Brain microvascular endothelial cell (primary cell): ENCODE measurements around the gene CAMK1D.
"Not testable (repeated sequence)": the region's sequence is repeated elsewhere in the genome, so short reads cannot be mapped to it uniquely, and the experiment has no call there.

Experiments used
- DNase-seq: peaks from one replicate; pipeline ENCODE4 v3.0.0-alpha.2; 2020
- H3K27ac ChIP-seq: fragments of 250-450 bp; sonication (Bioruptor Pico); 2 replicates; pipeline ENCODE4 v1.5.1; 2020; ENCODE audit warnings: mild to moderate bottlenecking, moderate library complexity
- H3K27me3 ChIP-seq: fragments of 250-450 bp; sonication (Bioruptor Pico); replicated peaks from 2 replicates; pipeline ENCODE4 v1.5.1; 2020; ENCODE audit warnings: mild to moderate bottlenecking
- H3K36me3 ChIP-seq: fragments of 250-450 bp; sonication (Bioruptor Pico); replicated peaks from 2 replicates; pipeline ENCODE4 v1.5.1; 2020; ENCODE audit warnings: mild to moderate bottlenecking
- H3K4me3 ChIP-seq: 2 replicates; pipeline ENCODE4 v1.5.1; 2011; ENCODE audit warnings: low read depth, mild to moderate bottlenecking, control low read depth, low read length, moderate library complexity
- CTCF ChIP-seq: IDR thresholded peaks from 2 replicates; pipeline ENCODE4 v1.5.1; 2011; ENCODE audit warnings: low read depth, mild to moderate bottlenecking, moderate library complexity, low read length, control low read depth, inconsistent platforms; ENCODE audit errors: missing control alignments
- in situ Hi-C: cut with HindIII; loops from 2 replicates; pipeline ENCODE4 v1.10.0; 2017; ENCODE audit warnings: low sequenced_read_pairs, low pct_ligation_motif_present

The CAMK1D gene

DNA sequence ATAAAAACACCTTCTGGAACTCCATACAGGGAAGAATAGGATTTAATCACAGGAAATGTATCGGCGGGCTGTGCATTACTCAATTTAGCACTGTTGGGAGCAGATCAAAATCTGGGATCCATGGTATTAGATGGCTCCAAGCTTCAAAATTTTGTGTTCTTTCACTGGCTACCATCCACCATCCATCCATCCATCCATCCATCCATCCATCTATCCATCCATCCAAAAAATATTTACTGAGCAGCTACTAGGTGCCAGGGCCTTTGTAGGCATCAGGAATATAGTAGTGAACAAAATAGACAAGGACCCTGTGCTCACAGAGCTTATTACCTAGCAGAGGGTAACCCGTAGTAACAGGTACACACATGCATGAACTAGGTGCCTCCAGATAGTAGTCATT lies 372.0 kb downstream of the CAMK1D start:
- TF ChIP-seq CTCF: no peak
- in situ Hi-C loops: no loop called here
- H3K27ac ChIP-seq: no peak overlapping the region

GRCh38 chr10:12723220-12723619 lies 373.9 kb downstream of the CAMK1D start:
- DNase-seq: no peak
- in situ Hi-C loops: no loop called here

More for the DNA sequence above, 372.0 kb downstream of the CAMK1D start:
- DNase-seq: no peak
- Histone ChIP-seq H3K27me3 (no peaks in the 10 kb centered on the region), H3K36me3 (no peaks in the 10 kb centered on the region), H3K4me3 (no peak overlapping the region)

GRCh38 chr10:12724807-12725579 lies 375.6 kb downstream of the CAMK1D start:
- no peak for DNase-seq
- in situ Hi-C loops: no loop called here

More at GRCh38 chr10:12723220-12723619, 373.9 kb downstream of the CAMK1D start:
- Histone ChIP-seq H3K27me3 (no peaks in the 10 kb centered on the region), H3K4me3 (no peak overlapping the region), H3K27ac (no peak overlapping the region), H3K36me3 (no peaks in the 10 kb centered on the region)
- no peak for TF ChIP-seq CTCF

DNA sequence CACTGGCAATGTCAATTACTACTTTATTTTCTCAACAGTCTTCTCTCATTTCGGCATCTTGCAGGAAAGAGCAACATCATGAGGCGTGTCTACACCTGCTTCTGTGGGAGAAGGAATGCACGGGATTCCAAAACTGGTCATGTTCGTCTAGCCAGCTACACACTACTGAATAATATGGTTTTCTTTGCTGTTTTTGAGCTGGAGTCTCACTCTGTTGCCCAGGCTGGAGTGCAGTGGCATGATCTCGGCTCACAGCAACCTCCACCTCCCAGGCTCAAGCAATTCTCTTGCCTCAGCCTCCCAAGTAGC lies 376.2 kb downstream of the CAMK1D start:
- H3K27me3 ChIP-seq, H3K27ac ChIP-seq, DNase-seq, H3K4me3 ChIP-seq, H3K36me3 ChIP-seq, in situ Hi-C loops: not testable (repeated sequence)

More at GRCh38 chr10:12724807-12725579, 375.6 kb downstream of the CAMK1D start:
- Histone ChIP-seq H3K4me3 (no peak overlapping the region), H3K27me3 (no peaks in the 10 kb centered on the region), H3K36me3 (no peaks in the 10 kb centered on the region), H3K27ac (no peak overlapping the region)
- no peak for TF ChIP-seq CTCF

DNA sequence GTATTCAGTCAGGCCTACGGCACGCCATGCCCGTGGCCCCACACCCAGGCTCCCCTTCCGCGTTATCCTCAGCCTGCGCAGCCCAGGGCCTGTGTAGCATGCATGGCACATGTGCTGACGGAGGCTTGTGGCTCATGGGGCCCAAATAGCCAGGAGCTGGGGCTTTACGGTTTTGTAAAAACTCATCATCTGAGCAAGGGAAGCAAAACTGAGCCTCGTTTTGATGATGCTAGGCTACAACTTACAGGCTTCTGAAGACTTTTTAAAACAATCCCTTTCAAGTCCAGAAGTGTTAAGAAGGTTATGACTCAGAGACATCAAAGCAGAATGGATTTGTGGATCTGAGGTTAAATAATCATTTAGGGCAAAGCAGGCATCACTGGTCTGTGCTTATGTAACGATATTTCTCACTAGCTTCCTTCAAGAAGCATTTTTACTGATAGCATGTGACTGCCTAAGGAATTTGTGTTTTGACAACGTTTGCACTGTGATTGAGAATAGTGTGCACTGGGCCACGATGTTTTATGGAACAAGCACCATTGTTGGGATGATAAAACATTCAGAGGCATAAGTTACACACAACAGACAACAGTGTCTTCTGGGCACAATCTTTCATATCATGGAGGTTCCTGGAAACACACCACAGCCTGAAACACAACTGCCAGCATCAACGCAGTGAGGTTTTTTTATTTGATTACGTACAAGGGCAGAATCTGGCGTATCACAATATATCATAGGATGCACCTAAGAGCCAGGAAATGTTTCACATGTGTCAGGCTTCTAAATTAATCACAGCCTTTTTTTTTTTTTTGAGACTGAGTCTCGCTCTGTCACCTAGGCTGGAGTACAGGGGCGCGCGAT lies 377.9 kb downstream of the CAMK1D start:
- in situ Hi-C loops: no loop called here
- DNase-seq: no peak
- no peak overlapping the region for H3K27ac ChIP-seq
- H3K4me3 ChIP-seq: no peak overlapping the region
- no peaks in the 10 kb centered on the region for H3K27me3 ChIP-seq
- no peak for TF ChIP-seq CTCF
- H3K36me3 ChIP-seq: no peaks in the 10 kb centered on the region

- H3K36me3 ChIP-seq: no peaks in the 10 kb centered on the region
- no peak overlapping the region for H3K4me3 ChIP-seq
- in situ Hi-C loops: no loop called here
- TF ChIP-seq CTCF: no peak
- H3K27me3 ChIP-seq: no peaks in the 10 kb centered on the region
- no peak for DNase-seq
- H3K27ac ChIP-seq: no peak overlapping the region
These were observed 378.5 kb downstream of the CAMK1D start for GRCh38 chr10:12727832-12728215.
